ENCODE results near the gene JPH3.

DNA sequence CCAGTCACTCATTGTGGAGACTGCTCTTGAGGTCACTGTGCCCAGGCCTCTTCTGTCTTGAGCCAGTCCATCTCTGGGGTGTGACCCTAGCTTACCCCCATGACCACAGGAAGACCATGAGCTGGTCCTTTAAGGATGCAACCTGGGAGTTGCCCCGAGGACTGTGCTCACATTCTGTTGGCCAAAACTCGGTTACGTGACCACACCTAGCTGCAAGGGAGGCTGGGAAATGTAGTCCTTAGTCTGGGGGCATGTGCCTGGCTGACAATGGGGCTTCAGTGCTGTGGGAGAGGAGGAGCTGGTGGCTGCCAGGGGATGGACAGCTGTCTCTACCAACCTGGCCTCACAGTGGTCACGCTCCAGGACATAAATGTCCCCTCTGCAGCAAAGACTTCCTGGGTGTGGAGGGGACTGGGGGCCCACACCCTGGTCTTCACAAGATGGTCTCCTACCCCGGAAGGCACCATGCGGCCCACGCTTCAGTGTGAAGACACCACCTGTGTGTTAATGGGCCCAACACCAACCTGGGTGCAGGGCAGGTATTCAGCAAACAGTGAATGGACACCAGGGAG, 55.4 kb downstream of the JPH3 start:
- TF ChIP-seq POLR2A (IDR thresholded peaks at IDR 0.05): no peak
- TF ChIP-seq, protein P1, sequence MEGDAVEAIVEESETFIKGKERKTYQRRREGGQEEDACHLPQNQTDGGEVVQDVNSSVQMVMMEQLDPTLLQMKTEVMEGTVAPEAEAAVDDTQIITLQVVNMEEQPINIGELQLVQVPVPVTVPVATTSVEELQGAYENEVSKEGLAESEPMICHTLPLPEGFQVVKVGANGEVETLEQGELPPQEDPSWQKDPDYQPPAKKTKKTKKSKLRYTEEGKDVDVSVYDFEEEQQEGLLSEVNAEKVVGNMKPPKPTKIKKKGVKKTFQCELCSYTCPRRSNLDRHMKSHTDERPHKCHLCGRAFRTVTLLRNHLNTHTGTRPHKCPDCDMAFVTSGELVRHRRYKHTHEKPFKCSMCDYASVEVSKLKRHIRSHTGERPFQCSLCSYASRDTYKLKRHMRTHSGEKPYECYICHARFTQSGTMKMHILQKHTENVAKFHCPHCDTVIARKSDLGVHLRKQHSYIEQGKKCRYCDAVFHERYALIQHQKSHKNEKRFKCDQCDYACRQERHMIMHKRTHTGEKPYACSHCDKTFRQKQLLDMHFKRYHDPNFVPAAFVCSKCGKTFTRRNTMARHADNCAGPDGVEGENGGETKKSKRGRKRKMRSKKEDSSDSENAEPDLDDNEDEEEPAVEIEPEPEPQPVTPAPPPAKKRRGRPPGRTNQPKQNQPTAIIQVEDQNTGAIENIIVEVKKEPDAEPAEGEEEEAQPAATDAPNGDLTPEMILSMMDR (IDR thresholded peaks at IDR 0.05): no peak

Data from testis (tissue), 2 donors.